Panc1 (cell line): ENCODE measurements around the gene MAP2K5.

Source experiments
- CTCF ChIP-seq: fragments of 450-650 bp; IDR thresholded peaks from 2 replicates; pipeline ENCODE4 v1.5.1; 2017; ENCODE audit warnings: mild to moderate bottlenecking
- POLR2AphosphoS5 ChIP-seq: IDR thresholded peaks from 2 replicates; pipeline ENCODE4 v1.6.1; 2012; ENCODE audit warnings: mild to moderate bottlenecking, low read depth, low read length, moderate library complexity
- REST ChIP-seq, 2 experiments: IDR thresholded peaks; 2 replicates each; pipeline ENCODE4 v1.6.1; 2011 to 2012; ENCODE audit warnings: low read depth in 2 of 2, control low read depth in 1 of 2, low read length in 1 of 2, mild to moderate bottlenecking in 1 of 2, moderate library complexity in 1 of 2; ENCODE audit not compliant: insufficient read depth in 1 of 2
- SIN3A ChIP-seq: IDR thresholded peaks from 2 replicates; pipeline ENCODE4 v1.6.1; 2012; ENCODE audit warnings: low read depth, mild to moderate bottlenecking, low read length, moderate library complexity, borderline replicate concordance; ENCODE audit not compliant: insufficient read depth
- TCF7L2 ChIP-seq: IDR thresholded peaks from 2 replicates; pipeline ENCODE4 v1.6.1; 2011; ENCODE audit warnings: mild to moderate bottlenecking, low read depth, low read length, inconsistent platforms

GRCh38 chr15:67501177-67501835 is 41.2 kb upstream of the MAP2K5 start:
- TF ChIP-seq CTCF = peak; percentile 54; the same call in 1 of the 2 replicates
- TF ChIP-seq POLR2AphosphoS5 = no peak
- no peak for TF ChIP-seq TCF7L2
- TF ChIP-seq SIN3A = no peak
- TF ChIP-seq REST (IDR thresholded peaks at IDR 0.05; ENCODE audit: insufficient read depth in 1 of 2, low read depth in 2 of 2, low read length in 1 of 2) = no peak
